Measurements from ENCODE around the gene UPK3A. TPM values are rescaled to one million over a fixed set of nuclear protein-coding genes. Genes with fewer than 3 reads are reported as not detected.

The UPK3A gene
- total and polyA plus RNA-seq, 2 of the 13 experiments (the other 11 are each of a cell fraction or from before 2014, with no cell fraction given) = 10.5 to 13.8 TPM

GRCh38 chr22:45290410-45290936 lies 5.7 kb downstream of the UPK3A start:
- ChIA-PET POLR2A (no interaction called here), CTCF (ENCODE audit: low intra/inter-chr PET ratio, low total read pairs) (no interaction called here)
- no peak overlapping the region for H2AFZ ChIP-seq (ENCODE audit: low read length)
- H3K4me3 ChIP-seq (replicated peaks in 1 of 3; ENCODE audit: insufficient read depth in 1 of 3, low read depth in 2 of 3, low read length in 3 of 3) = no peak overlapping the region
- H3K27me3 ChIP-seq (ENCODE audit: control insufficient read depth in 1 of 2, insufficient read depth in 2 of 2, low read length in 2 of 2) = no peaks in the 10 kb centered on the region
- BruUV-seq (replicated peaks) = no TSS peak
- H3K79me2 ChIP-seq (ENCODE audit: insufficient read depth, low read length) = no peaks in the 10 kb centered on the region
- no peak overlapping the region for H3K4me2 ChIP-seq (ENCODE audit: low read depth, low read length)
- WGBS (ENCODE audit: low lambda C conversion rate) = 98% methylated on average over 13 of the region's 18 CpGs
- FAIRE-seq (no peak), ATAC-seq (no peak), DNase-seq (ENCODE audit: low spot score) (no peak)
- in situ Hi-C loops (cut with HindIII; ENCODE audit: extremely low pct_ligation_motif_present, low pct_unique_long_range_greater_than_20kb) (no loop called here), intact Hi-C loops (cut with micrococcal nuclease; ENCODE audit: unreplicated experiment) (no loop called here)
- no peaks in the 10 kb centered on the region for H3K9me3 ChIP-seq (ENCODE audit: low read length)
- H3K4me1 ChIP-seq (ENCODE audit: insufficient read depth, low read length) = peaks cover 41% of the 10 kb centered on the region
- no peak overlapping the region for H3K9ac ChIP-seq (ENCODE audit: insufficient read depth, low read depth, low read length)
- no peaks in the 10 kb centered on the region for H4K20me1 ChIP-seq (ENCODE audit: insufficient read depth, low read length)
- no peak overlapping the region for H3K27ac ChIP-seq (ENCODE audit: extremely low read length, insufficient read depth, low read length)
- H3K36me3 ChIP-seq (replicated peaks in 1 of 2; ENCODE audit: control insufficient read depth in 1 of 2, insufficient read depth in 2 of 2, low read length in 2 of 2) = no peaks in the 10 kb centered on the region
- no peak for TF ChIP-seq REST (IDR thresholded peaks at IDR 0.05; ENCODE audit: borderline replicate concordance in 1 of 2, low read depth in 1 of 2, low read length in 2 of 2)
- TF ChIP-seq PHF8 (CRISPR knock-in tag; IDR thresholded peaks at IDR 0.05) = no peak
- no peak for TF ChIP-seq ETV5 (CRISPR knock-in tag; IDR thresholded peaks at IDR 0.05; ENCODE audit: borderline replicate concordance)
- TF ChIP-seq PAWR (CRISPR knock-in tag; IDR thresholded peaks at IDR 0.05; ENCODE audit: borderline replicate concordance) = no peak
- TF ChIP-seq TOPORS (CRISPR knock-in tag; IDR thresholded peaks at IDR 0.05) = no peak
- no peak for TF ChIP-seq CHD2 (IDR thresholded peaks at IDR 0.05; ENCODE audit: low read depth, low read length)
- no peak for TF ChIP-seq CREM (IDR thresholded peaks at IDR 0.05)
- no peak for TF ChIP-seq CREM (CRISPR knock-in tag; IDR thresholded peaks at IDR 0.05)
- no peak for TF ChIP-seq STAT6 (CRISPR knock-in tag; IDR thresholded peaks at IDR 0.05; ENCODE audit: borderline replicate concordance)
- TF ChIP-seq ZNF576 (CRISPR knock-in tag; IDR thresholded peaks at IDR 0.05) = no peak
- no peak for TF ChIP-seq ATRX (CRISPR knock-in tag; IDR thresholded peaks at IDR 0.05; ENCODE audit: borderline replicate concordance)
- no peak for TF ChIP-seq MXD3 (CRISPR knock-in tag; IDR thresholded peaks at IDR 0.05)
- no peak for TF ChIP-seq GATA4 (IDR thresholded peaks at IDR 0.05; ENCODE audit: borderline replicate concordance, low read depth)
- TF ChIP-seq RNF2 (conservative IDR thresholded peaks at IDR 0.05; ENCODE audit: low read depth) = no peak
- TF ChIP-seq POLR2AphosphoS2 (IDR thresholded peaks at IDR 0.05; ENCODE audit: low read depth, low read length) = no peak
- TF ChIP-seq KDM6A (CRISPR knock-in tag; IDR thresholded peaks at IDR 0.05; ENCODE audit: low read depth) = no peak
- TF ChIP-seq NBN (conservative IDR thresholded peaks at IDR 0.05) = no peak
- no peak for TF ChIP-seq ZNF878 (CRISPR knock-in tag; IDR thresholded peaks at IDR 0.05)
